ENCODE data around the gene TGM4.
"Not testable (repeated sequence)": the region's sequence is repeated elsewhere in the genome, so short reads cannot be mapped to it uniquely, and the experiment has no call there.

Gene TGM4

GRCh38 chr3:44918087-44918486, 43.7 kb downstream of the TGM4 start:
- DNase-seq, result no peak

DNA sequence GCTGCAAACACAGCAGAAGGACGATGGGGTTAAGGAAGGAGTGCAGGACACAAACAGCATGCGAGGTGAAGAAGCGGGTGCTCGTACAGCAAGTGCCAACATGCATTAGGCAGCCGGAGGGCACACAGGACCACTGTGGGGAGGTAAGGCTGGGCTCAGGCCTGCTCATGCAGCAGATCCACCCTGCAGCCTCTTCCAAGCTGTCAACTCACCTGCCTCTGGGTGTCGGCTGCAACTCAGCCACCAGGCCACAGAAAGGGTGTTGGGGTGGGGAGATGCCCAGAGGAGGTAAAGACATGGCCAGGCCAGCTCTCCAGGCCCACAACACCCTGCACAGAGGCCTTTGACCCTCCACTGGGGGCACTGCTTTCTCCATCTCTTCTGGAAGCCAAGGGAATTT, 44.2 kb downstream of the TGM4 start:
- no peak for DNase-seq

GRCh38 chr3:44920081-44920480, 45.7 kb downstream of the TGM4 start:
- no peak for DNase-seq

- DNase-seq, result no peak
Observed at GRCh38 chr3:44923632-44924456, 49.4 kb downstream of the TGM4 start.

GRCh38 chr3:44924457-44925084, 50.2 kb downstream of the TGM4 start:
- no peak for DNase-seq

DNA sequence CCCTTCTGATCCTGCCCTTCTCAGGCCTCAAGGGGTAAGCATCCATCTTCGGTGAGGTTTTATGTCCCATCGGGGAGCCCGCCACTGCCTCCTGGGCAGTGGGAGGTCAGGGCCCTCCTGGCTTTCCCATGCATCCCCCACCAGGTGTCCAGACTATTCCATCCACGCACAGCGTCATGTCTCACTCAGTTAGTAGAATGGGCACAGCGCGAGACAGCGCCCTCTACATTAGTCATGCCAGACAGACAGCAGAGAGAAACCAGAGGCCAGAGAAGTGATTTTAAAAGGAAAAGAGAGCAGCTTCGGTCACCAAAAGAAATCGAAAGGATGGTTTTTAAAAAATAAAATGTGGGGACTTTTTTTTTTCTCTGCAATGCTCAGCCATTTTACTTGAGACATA, 51.8 kb downstream of the TGM4 start:
- DNase-seq, result no peak

DNA sequence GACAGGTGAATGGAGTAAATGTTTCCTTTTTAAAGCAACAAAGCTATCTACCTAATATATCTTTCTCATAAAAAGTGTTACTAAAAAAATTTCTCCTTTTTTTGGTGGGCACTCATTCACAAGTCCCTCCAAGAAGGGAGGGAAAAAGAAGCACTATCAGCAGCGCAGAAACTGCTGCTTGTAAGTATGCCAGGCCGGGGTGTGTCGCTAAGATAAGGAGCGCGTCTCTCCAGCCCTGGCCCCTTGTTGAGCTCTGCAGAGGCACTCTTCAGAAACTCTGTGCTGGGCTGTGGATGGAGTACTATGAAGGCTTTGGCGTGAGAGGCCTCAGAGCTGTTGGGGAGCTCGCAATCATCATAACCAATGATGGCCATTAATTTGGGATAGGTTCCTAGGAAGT, 52.5 kb downstream of the TGM4 start:
- DNase-seq, result no peak

DNA sequence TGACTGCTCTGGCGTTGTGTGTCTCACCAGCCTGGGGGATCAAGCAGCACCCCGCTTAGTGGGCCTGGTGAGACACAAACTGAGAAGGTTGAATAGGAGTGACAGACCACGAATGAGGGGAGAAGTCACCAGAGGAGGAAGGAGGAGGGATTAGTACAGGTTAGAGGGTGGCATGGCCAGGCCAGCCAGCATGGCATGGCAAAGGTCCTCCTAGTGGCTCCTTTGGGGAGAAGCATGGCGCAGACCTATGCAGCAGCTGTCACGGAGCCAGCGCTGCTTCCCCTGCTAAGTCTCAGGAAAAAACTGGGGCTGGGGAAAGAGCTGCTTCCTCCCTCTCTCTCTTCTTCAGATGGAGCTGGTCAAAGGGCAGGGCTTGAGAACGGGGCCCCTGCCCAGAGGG, 53.0 kb downstream of the TGM4 start:
- DNase-seq, result no peak

- DNase-seq, result no peak
Observed at GRCh38 chr3:44929782-44930181, 55.4 kb downstream of the TGM4 start.

DNA sequence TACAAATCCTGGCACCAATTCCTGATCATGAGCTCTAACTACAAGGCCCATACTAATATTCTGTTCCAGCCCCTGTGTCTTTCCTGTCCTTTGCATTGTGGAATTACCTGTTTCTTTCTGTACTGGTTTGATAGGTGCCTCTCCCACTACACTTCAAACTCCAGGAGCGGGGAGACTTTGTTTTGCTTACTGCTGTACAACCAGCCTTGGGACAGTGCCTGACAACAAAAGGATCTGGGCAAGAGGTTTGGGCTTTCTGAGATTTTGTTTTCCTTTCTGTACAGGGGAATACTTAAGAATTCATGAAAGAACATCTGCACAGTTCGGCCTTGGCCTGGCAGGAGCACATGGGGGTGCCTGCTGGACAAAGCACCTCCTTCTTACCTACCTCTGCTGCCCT, 56.5 kb downstream of the TGM4 start:
- DNase-seq, result no peak

GRCh38 chr3:44931791-44932190, 57.4 kb downstream of the TGM4 start:
- DNase-seq, result no peak

DNA sequence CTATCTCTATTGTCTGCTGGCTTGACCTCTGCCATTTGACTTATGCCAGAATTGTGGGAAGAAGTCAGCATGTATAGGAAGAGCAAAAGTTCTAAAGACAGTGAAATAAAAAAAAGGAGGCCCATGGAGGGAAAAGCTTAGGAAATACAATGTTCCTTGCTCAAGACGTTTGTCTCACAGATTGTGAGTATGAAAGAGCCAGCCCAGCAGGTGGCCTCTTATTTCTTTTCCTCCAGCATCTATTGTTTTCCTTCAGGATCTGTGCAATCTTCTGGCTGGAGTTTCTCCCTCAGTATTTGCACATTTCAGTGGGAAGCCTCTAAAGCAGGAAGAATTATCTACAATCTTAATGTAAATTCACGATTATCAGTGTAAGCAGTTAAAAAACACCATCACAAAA, 57.9 kb downstream of the TGM4 start:
- DNase-seq, result no peak

DNA sequence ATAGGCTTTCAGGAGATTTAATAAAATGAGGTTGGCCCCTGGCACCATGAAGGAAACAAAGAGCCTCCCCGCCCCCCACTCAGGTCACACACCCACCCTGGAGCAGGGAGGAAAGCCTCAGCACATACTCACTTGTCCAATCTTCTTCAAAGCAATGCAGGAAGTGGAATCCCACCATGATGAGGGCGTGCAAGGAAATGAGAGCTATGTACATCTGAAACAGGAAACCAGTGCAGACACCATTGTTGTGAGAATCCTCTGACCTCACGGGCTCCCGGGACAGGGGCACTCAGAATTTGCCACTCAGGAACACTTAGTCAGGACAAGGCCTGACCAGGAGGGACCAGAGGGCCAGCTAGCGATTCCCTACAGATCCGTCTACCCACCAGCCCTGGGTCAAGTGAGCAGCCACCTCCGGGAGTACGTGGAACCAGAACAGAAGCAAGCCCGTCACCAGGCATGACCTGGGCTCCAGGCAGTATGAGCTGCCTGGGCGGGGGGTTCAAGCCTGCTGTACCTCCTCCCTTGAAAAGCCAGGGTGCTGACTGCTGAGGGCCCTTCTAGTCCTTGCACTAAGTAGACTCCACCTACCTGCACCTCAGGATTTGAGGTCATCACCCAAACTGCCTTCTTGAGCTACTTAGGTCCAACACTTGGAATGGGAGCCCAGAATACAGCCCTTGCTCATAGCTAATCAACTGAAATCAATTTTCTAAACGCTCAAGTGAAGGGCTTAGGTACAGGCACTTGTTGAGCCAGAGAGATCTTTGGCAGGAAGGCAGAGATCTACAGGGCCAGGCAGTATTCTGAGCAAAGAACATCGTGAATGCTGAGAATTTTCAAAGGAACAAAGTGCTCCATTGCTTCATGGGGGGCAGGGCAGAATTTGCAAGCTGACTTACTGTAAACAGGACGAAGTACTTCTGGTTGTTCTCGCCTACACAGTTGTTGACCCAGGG, 58.9 kb downstream of the TGM4 start:
- no peak for DNase-seq

DNA sequence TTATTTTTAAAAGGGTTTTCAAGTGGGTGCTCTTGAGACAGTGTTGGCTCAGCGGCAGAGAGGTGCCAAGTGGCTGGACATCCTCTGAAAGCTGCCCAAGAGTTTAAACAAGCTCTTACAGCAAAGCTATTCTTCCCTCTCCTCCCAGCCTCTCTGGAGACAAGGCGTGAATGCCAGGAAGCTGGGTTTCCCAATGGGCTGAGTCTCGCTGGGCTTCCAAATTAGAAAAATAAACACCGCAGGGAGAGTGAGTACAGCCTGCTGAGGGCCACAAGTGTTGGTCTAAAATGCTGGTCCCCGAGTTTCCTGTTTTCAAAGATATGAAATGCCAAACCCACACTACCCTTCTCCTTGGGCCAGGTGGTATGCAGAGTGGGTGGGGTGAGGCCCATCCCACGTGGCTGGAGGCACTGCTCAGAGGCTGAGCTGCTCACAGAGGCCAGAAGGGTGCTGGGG, 65.2 kb downstream of the TGM4 start:
- DNase-seq, result no peak

DNA sequence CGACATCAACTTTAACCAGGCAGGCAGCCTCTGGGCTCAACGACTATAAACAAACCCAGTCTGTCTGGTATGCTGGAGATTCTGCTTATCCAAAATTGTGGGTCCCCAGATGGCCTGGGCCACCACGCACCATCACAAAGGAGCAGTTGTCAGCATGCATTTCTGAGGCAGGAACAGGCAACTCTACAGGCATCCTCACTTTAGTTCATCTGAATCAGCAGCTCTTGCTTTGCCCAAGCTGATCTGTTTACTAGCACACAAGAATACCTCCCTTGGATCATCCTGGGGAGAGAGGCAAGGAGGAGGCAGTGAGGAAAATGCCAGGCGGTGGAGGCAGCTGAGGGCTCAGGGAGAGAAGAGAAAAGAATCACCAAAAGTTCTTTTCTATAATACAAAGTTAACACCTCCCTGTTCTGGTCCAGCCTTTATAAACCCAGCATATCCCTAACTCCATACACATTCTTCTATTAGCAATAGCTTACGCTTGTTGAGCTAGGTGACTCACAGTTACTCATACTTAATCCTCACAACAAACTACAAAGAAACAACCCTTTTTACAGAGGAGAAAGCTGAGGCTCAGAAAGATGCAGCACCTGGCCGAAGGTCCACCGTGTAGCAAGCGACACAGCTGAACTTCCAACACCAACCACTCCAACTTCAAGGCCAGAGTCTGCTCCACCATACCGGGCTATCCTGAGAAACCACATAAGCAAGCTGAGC, 68.0 kb downstream of the TGM4 start:
- DNase-seq, result no peak

GRCh38 chr3:44948239-44948638, 73.8 kb downstream of the TGM4 start:
- no peak for DNase-seq

GRCh38 chr3:44949770-44950169, 75.4 kb downstream of the TGM4 start:
- DNase-seq, result not testable (repeated sequence)

DNA sequence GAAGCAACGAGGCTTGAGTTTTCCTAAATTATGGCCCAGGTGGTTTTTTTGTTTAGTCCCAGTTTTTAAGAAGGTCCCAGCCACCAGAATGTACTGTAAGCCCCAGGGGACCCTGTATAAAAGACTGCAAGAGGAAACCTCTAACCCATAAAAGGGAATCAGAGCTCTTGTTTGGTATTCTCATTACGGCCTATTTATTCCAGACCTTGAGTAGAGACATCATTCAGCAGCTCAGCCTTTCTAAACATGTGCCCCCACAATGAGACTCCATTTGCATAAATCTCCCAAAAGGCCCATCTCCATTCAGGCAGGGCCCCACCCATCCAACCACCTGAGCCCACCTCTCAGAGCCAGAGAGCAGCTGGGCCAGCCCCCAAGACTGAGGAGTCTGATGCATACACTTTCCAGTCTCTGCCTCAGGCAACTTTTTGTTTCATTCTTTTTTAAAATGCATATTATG, 75.9 kb downstream of the TGM4 start:
- DNase-seq, result no peak

GRCh38 chr3:44952689-44953088, 78.3 kb downstream of the TGM4 start:
- DNase-seq, result no peak

GRCh38 chr3:44954304-44954703, 79.9 kb downstream of the TGM4 start:
- DNase-seq, result no peak

GRCh38 chr3:44954962-44955361, 80.6 kb downstream of the TGM4 start:
- DNase-seq, result no peak

- no peak for DNase-seq
Observed at GRCh38 chr3:44955917-44956316, 81.5 kb downstream of the TGM4 start.

- DNase-seq, result no peak
Observed at GRCh38 chr3:44957986-44958385, 83.6 kb downstream of the TGM4 start.
